22Rv1 (cell line): Measurements from ENCODE around the gene ZNF326.

ENCODE experiments used
- H3K27ac ChIP-seq: fragments of 450-650 bp; 2 replicates; pipeline ENCODE4 v1.5.1; 2017
- ZFX ChIP-seq: fragments of 450-650 bp; IDR thresholded peaks from 2 replicates; pipeline ENCODE4 v1.6.1; 2017; ENCODE audit warnings: antibody characterized with exemption, borderline replicate concordance
- TF ChIP-seq, protein P1 (sequence below): fragments of 450-650 bp; IDR thresholded peaks from 2 replicates; pipeline ENCODE4 v1.5.1; 2017; ENCODE audit warnings: mild to moderate bottlenecking

ZNF326 gene

DNA sequence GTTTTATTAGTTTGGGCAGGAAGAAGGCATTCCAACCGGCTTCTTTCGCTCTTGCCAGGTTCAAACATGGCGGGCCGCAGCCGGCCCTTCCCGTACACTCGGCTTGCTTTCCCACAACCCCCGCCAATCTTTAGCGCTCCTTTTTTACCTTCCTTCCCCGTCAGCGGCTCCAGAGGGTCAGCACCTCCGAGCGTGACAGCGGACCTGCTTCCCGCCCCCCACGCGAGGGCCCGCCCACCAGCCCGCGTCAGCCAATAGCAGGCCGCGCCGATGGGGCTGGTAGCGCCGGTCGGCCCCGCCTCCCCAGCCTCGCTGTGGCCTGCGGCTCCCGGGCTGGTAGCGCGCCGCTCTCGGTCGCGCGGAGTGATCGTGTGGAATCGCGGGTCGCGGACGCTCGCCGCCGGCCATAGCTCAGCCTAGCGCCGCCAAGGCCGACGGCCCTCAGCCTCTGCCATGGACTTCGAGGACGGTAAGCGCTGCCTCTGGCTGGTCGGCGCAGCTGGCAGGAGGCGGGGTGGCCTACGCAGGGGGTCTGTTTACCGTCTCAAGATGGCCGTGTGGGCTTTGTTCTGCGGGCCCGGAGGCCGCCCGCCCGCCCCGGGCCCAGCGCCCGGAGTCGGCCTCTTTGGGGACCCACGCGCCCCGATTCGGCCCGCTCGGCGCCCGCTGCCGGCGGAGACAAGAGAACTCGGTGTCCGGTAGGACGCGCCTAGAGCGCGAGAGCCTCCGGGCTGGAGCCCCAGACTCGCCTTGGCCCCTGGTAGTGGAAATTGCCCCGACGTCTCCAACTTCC, at the start of gene ZNF326:
Gene ZNF326 (plus strand): TSS at position 306 of the 793 bp plus-strand sequence. CDS start 148 bp downstream, at position 454.
- TF ChIP-seq, protein P1, sequence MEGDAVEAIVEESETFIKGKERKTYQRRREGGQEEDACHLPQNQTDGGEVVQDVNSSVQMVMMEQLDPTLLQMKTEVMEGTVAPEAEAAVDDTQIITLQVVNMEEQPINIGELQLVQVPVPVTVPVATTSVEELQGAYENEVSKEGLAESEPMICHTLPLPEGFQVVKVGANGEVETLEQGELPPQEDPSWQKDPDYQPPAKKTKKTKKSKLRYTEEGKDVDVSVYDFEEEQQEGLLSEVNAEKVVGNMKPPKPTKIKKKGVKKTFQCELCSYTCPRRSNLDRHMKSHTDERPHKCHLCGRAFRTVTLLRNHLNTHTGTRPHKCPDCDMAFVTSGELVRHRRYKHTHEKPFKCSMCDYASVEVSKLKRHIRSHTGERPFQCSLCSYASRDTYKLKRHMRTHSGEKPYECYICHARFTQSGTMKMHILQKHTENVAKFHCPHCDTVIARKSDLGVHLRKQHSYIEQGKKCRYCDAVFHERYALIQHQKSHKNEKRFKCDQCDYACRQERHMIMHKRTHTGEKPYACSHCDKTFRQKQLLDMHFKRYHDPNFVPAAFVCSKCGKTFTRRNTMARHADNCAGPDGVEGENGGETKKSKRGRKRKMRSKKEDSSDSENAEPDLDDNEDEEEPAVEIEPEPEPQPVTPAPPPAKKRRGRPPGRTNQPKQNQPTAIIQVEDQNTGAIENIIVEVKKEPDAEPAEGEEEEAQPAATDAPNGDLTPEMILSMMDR = peak; percentile 21; the same call in 1 of the 2 replicates
- no peak for TF ChIP-seq ZFX
- H3K27ac ChIP-seq = peak within 1 kb of the TSS; percentile 90

GRCh38 chr1:89945852-89946476, 48.9 kb upstream of the ZNF326 start:
- TF ChIP-seq, protein P1 = no peak
- no peak for TF ChIP-seq ZFX
- no peak overlapping the region for H3K27ac ChIP-seq

DNA sequence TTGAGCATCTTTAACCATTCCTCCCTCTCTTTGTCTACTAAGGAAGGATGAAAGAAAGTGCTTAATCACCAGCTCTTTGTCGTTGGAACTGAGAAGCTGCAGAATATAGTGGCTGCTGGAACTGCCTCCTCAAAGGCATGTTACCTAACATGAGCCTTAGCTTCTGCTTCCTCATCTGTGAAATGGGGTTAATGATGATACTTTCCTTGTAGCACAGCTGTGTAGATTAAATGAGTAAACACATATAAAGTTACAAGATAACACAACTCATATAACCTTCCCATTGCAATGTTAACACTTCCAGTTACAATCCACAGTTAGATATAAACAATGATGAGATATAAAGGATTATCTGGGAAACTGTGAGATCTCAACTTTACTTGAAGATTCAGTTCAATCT, 48.4 kb upstream of the ZNF326 start:
- H3K27ac ChIP-seq = no peak overlapping the region
- TF ChIP-seq ZFX = no peak
- TF ChIP-seq, protein P1 = no peak

- no peak overlapping the region for H3K27ac ChIP-seq
- TF ChIP-seq, protein P1 = no peak
- TF ChIP-seq ZFX = no peak
These were observed 46.1 kb upstream of the ZNF326 start for GRCh38 chr1:89948722-89949345.

DNA sequence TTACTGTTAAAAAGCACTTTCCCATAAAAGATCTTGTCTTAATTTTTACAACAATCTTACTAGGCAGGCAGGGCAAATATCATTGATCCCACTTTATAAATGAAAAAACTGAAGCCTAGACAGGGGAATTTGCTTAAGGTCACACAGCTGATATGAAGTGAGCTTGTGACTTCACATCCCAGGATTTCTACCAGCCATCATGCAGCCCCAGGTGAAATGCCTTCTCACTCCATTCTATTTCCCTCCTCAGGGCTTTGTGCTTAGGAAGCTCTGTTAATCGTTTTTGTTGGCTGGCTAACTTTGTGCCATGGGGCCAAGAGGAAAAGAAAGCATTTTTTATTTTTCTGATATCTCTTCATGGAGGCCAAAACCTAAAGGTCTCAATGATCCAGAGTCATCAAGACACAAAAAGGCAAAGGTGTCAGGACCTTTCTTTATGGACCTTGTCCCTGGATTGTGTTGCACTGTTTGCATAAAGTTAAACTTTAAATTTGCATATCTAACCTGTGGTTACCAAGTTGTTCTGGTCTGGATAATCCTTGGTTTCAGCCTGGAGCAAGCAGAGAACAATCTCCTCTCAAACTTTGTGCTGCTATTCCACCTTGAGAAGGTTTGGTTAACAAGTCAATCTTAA, 44.8 kb upstream of the ZNF326 start:
- TF ChIP-seq ZFX = no peak
- TF ChIP-seq, protein P1 = no peak
- H3K27ac ChIP-seq = peak overlapping the region; percentile 31

DNA sequence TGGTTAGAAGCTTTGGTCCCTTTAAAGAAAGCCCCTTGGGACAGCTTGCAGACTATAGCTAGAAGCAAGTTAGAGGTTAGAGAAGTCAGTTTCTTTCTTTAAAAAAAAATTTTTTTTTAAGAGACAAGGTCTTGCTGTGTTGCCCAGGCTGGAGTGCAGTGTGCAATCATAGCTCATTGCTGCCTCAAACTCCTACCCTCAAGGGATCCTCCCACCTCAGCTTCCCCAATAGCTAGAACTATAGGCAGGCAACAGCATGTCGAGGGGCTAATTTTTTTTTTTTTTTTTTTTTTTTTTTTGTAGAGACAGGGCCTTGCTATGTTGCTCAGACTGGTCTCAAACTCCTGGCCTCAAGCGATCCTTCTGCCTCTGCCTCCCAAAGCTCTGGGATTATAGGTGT, 44.2 kb upstream of the ZNF326 start:
- TF ChIP-seq, protein P1 = no peak
- TF ChIP-seq ZFX = no peak

More for the DNA sequence above, 44.2 kb upstream of the ZNF326 start:
- H3K27ac ChIP-seq = no peak overlapping the region
